ENCODE results near the gene KCNQ2.
A peak's percentile ranks its signal among the peaks of the same experiment; 100 is the strongest.

The KCNQ2 gene

GRCh38 chr20:63454731-63455567, 17.5 kb downstream of the KCNQ2 start:
- DNase-seq (ENCODE audit: low read depth in 2 of 2), result no peak

- DNase-seq (ENCODE audit: low read depth in 2 of 2), result peak in 1 of 2 donors; percentile 26
Measured at GRCh38 chr20:63452821-63453523, 19.5 kb downstream of the KCNQ2 start.

GRCh38 chr20:63452341-63452740, 20.1 kb downstream of the KCNQ2 start:
- no peak for DNase-seq (ENCODE audit: low read depth in 2 of 2)

GRCh38 chr20:63451821-63452220, 20.6 kb downstream of the KCNQ2 start:
- no peak for DNase-seq (ENCODE audit: low read depth in 2 of 2)

GRCh38 chr20:63449796-63450730, 22.4 kb downstream of the KCNQ2 start:
- no peak for DNase-seq (ENCODE audit: low read depth in 2 of 2)

GRCh38 chr20:63449025-63449424, 23.4 kb downstream of the KCNQ2 start:
- no peak for DNase-seq (ENCODE audit: low read depth in 2 of 2)

GRCh38 chr20:63448031-63448430, 24.4 kb downstream of the KCNQ2 start:
- no peak for DNase-seq (ENCODE audit: low read depth in 2 of 2)

- no peak for DNase-seq (ENCODE audit: low read depth in 2 of 2)
Measured at GRCh38 chr20:63447320-63447719, 25.1 kb downstream of the KCNQ2 start.

GRCh38 chr20:63446216-63447024, 26.0 kb downstream of the KCNQ2 start:
- DNase-seq (ENCODE audit: low read depth in 2 of 2), result no peak

- no peak for DNase-seq (ENCODE audit: low read depth in 2 of 2)
Measured at GRCh38 chr20:63445075-63445734, 27.2 kb downstream of the KCNQ2 start.

GRCh38 chr20:63444548-63444947, 27.9 kb downstream of the KCNQ2 start:
- DNase-seq (ENCODE audit: low read depth in 2 of 2), result no peak

GRCh38 chr20:63443606-63444395, 28.7 kb downstream of the KCNQ2 start:
- DNase-seq (ENCODE audit: low read depth in 2 of 2), result no peak

GRCh38 chr20:63442100-63442493, 30.4 kb downstream of the KCNQ2 start:
- DNase-seq (ENCODE audit: low read depth in 2 of 2), result peak; percentile 55 to 59

- peak; percentile 36 to 58 for DNase-seq (ENCODE audit: low read depth in 2 of 2)
Measured at GRCh38 chr20:63441136-63442099, 31.0 kb downstream of the KCNQ2 start.

- DNase-seq (ENCODE audit: low read depth in 2 of 2), result no peak
Measured at GRCh38 chr20:63440366-63440955, 32.0 kb downstream of the KCNQ2 start.

GRCh38 chr20:63439866-63440265, 32.6 kb downstream of the KCNQ2 start:
- DNase-seq (ENCODE audit: low read depth in 2 of 2), result no peak

GRCh38 chr20:63438121-63438520, 34.3 kb downstream of the KCNQ2 start:
- no peak for DNase-seq (ENCODE audit: low read depth in 2 of 2)

- DNase-seq (ENCODE audit: low read depth in 2 of 2), result no peak
Measured at GRCh38 chr20:63435552-63435951, 36.9 kb downstream of the KCNQ2 start.

All from stimulated activated CD8-positive, alpha-beta memory T cell treated with anti-CD3 and anti-CD28 coated beads, Interleukin-15, amount 100 ng/mL, for 48 hours (primary cell).